K562 (cell line): ENCODE measurements around the gene MPIG6B. TPM values are rescaled to one million over a fixed set of nuclear protein-coding genes. Genes with fewer than 3 reads are reported as not detected.

ENCODE experiments used
- CHD4 ChIP-seq: fragments of 200-600 bp; sonication (generic); IDR thresholded peaks from 3 replicates; pipeline ENCODE4 v1.6.1; 2012; ENCODE audit warnings: low read depth, mild to moderate bottlenecking, mixed read lengths, low read length, inconsistent platforms; ENCODE audit not compliant: insufficient read depth, insufficient replicate concordance, poor library complexity, severe bottlenecking
- ETS1 ChIP-seq: conservative IDR thresholded peaks from 2 replicates; pipeline ENCODE4 v1.6.1; 2011; ENCODE audit warnings: low read depth, mild to moderate bottlenecking, low read length; ENCODE audit not compliant: control insufficient read depth
- MCM7 ChIP-seq, 2 experiments: fragments of 450-650 bp; IDR thresholded peaks; 2 replicates each; pipeline ENCODE4 v1.6.1; 2016 to 2018
- NR4A1 ChIP-seq, 2 experiments: fragments of 250-450 bp in 1 of 2; fragments of 450-650 bp in 1 of 2; sonication (Bioruptor Pico) in 1 of 2; IDR thresholded peaks; 2 replicates each; pipeline versions ENCODE4 v1.4.0 to v1.6.1; 2016 to 2020; ENCODE audit warnings: mild to moderate bottlenecking in 2 of 2, missing compliant biosample characterization in 1 of 2, missing genetic modification characterization in 1 of 2, moderate library complexity in 1 of 2
- PHB ChIP-seq: fragments of 250-450 bp; sonication (Bioruptor Pico); IDR thresholded peaks from 2 replicates; pipeline ENCODE4 v1.5.0; 2021
- TAF15 ChIP-seq: fragments of 200-400 bp; formaldehyde crosslinking; IDR thresholded peaks from 2 replicates; pipeline ENCODE4 v1.6.1; 2017; ENCODE audit warnings: mild to moderate bottlenecking, low read depth, low read length, moderate library complexity
- THRA ChIP-seq: fragments of 450-650 bp; IDR thresholded peaks from 2 replicates; pipeline ENCODE4 v1.6.1; 2017; ENCODE audit warnings: mild to moderate bottlenecking, moderate library complexity
- ZBTB34 ChIP-seq: fragments of 250-450 bp; sonication (Bioruptor Pico); IDR thresholded peaks from 2 replicates; pipeline ENCODE4 v1.8.0; 2021; ENCODE audit warnings: mild to moderate bottlenecking, moderate library complexity
- ZBTB49 ChIP-seq: sonication (generic); formaldehyde crosslinking; IDR thresholded peaks from 2 replicates; pipeline ENCODE4 v1.8.0; 2022; ENCODE audit warnings: missing genetic modification reagents, mild to moderate bottlenecking, borderline replicate concordance
- ZBTB5 ChIP-seq: fragments of 450-650 bp; IDR thresholded peaks from 2 replicates; pipeline ENCODE4 v1.6.1; 2017; ENCODE audit warnings: antibody characterized with exemption
- ZEB2 ChIP-seq: fragments of 450-650 bp; IDR thresholded peaks from 2 replicates; pipeline ENCODE4 v1.6.1; 2016
- ZMIZ1 ChIP-seq, 2 experiments: fragments of 150-350 bp in 1 of 2; IDR thresholded peaks; 2 replicates each; pipeline ENCODE4 v1.6.1; 2012 to 2016; ENCODE audit warnings: low read depth in 2 of 2, low read length in 2 of 2, mild to moderate bottlenecking in 1 of 2, moderate library complexity in 1 of 2
- ZNF347 ChIP-seq: fragments of 450-650 bp; formaldehyde crosslinking; IDR thresholded peaks from 2 replicates; pipeline ENCODE4 v1.4.0; 2020; ENCODE audit warnings: low read depth, mild to moderate bottlenecking, moderate library complexity
- ZNF695 ChIP-seq: fragments of 450-650 bp; formaldehyde crosslinking; IDR thresholded peaks from 2 replicates; pipeline ENCODE4 v1.4.0; 2020; ENCODE audit warnings: mild to moderate bottlenecking, moderate library complexity
- polyA plus RNA-seq, 8 experiments: library from polyadenylated mRNA; depleted of rRNA in 4 of 8; stranded (reverse) in 5 of 8; unstranded in 3 of 8; fragments of >200 nt; fragmentation: Nextera tagmentation in 2 of 8; fragmentation: Illumina TruSeq in 1 of 8; extraction: Ambion mirVana in 2 of 8; extraction: Trizol in 1 of 8; gene quantifications; 2 replicates each; pipeline versions ENCODE4 v1.2.1 to v1.2.3, GENCODE V29; 2011 to 2014; ENCODE audit warnings: inconsistent platforms in 1 of 8, missing spikeins in 1 of 8
- total RNA-seq, 7 experiments: library from RNA; depleted of rRNA in 6 of 7; stranded (reverse); fragments of >200 nt in 6 of 7; fragmentation: Illumina TruSeq in 2 of 7; extraction: Trizol in 2 of 7; gene quantifications; 2 replicates each; pipeline versions ENCODE4 v1.2.1 to v1.2.3, GENCODE V29; 2011 to 2021; ENCODE audit warnings: low replicate concordance in 1 of 7

The MPIG6B gene
- total and polyA plus RNA-seq, 9 of the 15 experiments (the other 6 are each of a cell fraction or from before 2014, with no cell fraction given) = 0.11 to 1.2 (median 0.28) TPM; not detected in 1

GRCh38 chr6:31723980-31724691 is 963 bp downstream of the MPIG6B start (continued):
- no peak for TF ChIP-seq ZBTB49 (CRISPR knock-in tag)
- TF ChIP-seq TAF15 = no peak
- no peak for TF ChIP-seq ZBTB34 (CRISPR knock-in tag)
- TF ChIP-seq ZNF347 (CRISPR knock-in tag) = no peak
- TF ChIP-seq MCM7 (IDR thresholded peaks at IDR 0.05) = no peak
- no peak for TF ChIP-seq ZMIZ1 (IDR thresholded peaks at IDR 0.05; ENCODE audit: low read depth in 2 of 2, low read length in 2 of 2)
- no peak for TF ChIP-seq PHB (CRISPR knock-in tag)
- TF ChIP-seq CHD4 = no peak
- TF ChIP-seq NR4A1 (CRISPR knock-in tag; IDR thresholded peaks at IDR 0.05) = 0 out of 2 replicates have a peak, but pooled peaks have one; percentile 5
- TF ChIP-seq NR4A1 (tag; IDR thresholded peaks at IDR 0.05) = no peak
- TF ChIP-seq ZBTB5 = no peak
- TF ChIP-seq ZNF695 (CRISPR knock-in tag) = no peak
- no peak for TF ChIP-seq ZEB2
- no peak for TF ChIP-seq THRA
- 0 out of 2 replicates have a peak, but pooled peaks have one; percentile 20 for TF ChIP-seq ETS1
